Pancreas (tissue), 10 donors: ENCODE data around the gene SLC24A4. TPM values are rescaled to one million over a fixed set of nuclear protein-coding genes. Genes with fewer than 3 reads are reported as not detected.
A peak's percentile ranks its signal among the peaks of the same experiment; 100 is the strongest.

Source experiments
- ATAC-seq, 4 donors: fragments of 200-7000 bp; cut with Tn5 transposase; one replicate each; pipeline versions ENCODE4 v1.8.0 to v1.9.1; 2020; ENCODE audit warnings: mild to moderate bottlenecking in 4 of 4, moderate library complexity in 4 of 4
- DNase-seq, 6 donors: peaks; one replicate each; pipeline ENCODE4 v3.0.0-alpha.2; 2020
- FAIRE-seq: peaks from 2 replicates; lab custom pipeline; 2012; peaks lifted over from hg19 to GRCh38; lab: Jason Lieb, UNC
- H3K27ac ChIP-seq, 4 donors: fragments of 200-600 bp; sonication (generic); 1 replicate in 3 of 4; 2 replicates in 1 of 4; pipeline versions ENCODE4 v1.5.0 to v1.8.0; 2020
- H3K27me3 ChIP-seq, 4 donors: fragments of 200-600 bp; one replicate each; pipeline ENCODE4 v1.8.0; 2021
- H3K36me3 ChIP-seq, 3 donors: fragments of 200-600 bp; sonication (generic) in 1 of 3; one replicate each; pipeline versions ENCODE4 v1.5.0 to v1.8.0; 2020 to 2021
- H3K4me1 ChIP-seq, 3 donors: fragments of 200-600 bp; one replicate each; pipeline ENCODE4 v1.8.0; 2021
- H3K4me3 ChIP-seq, 4 donors: fragments of 200-600 bp; sonication (generic) in 2 of 4; one replicate each; pipeline versions ENCODE4 v1.5.0 to v1.8.0; 2020 to 2021
- H3K9me3 ChIP-seq, 4 donors: fragments of 200-600 bp; one replicate each; pipeline ENCODE4 v1.8.0; 2021
- WGBS, 2 donors: extraction: QIAGEN DNeasy Blood & Tissue Kit; methylation state at CpG; one replicate each; pipeline ENCODE4 v1.1.7; 2013; 5-methylcytosine and 5-hydroxymethylcytosine counted together
- intact Hi-C, 3 donors: fragments of 100-400 bp; cut with DNase I; formaldehyde crosslinking; loops; one replicate each; pipeline versions ENCODE4 v1.11.1 to v1.14.2; 2022
- polyA plus RNA-seq, 2 donors: library from polyadenylated mRNA; stranded (reverse); fragments of 200-250 nt; gene quantifications; one replicate each; pipeline ENCODE4 v1.2.3, GENCODE V29; 2013
- total RNA-seq, 6 donors: library from RNA; stranded (reverse); fragmentation: NEBNext Ultra II Directional in 4 of 6; extraction: Animal tissue kit (Norgen Biotek cat#: 25700) in 4 of 6; gene quantifications; one replicate each; pipeline versions ENCODE4 v1.2.1 to v1.2.4, GENCODE V29; 2021 to 2023
- TF ChIP-seq, protein P1 (sequence below), 4 donors: fragments of 200-600 bp; sonication (generic) in 3 of 4; IDR thresholded peaks; one replicate each; pipeline versions ENCODE4 v1.5.0 to v1.8.0; 2021; ENCODE audit warnings: antibody characterized with exemption in 4 of 4
- donor health status: healthy with polysubstance abuse.
- donor health status: DM: no; HTN: no; CAD: no; lungs with moderate emphysema.
- donor health status: DM: no; HTN: no; CAD: no.
- donor health status: control.
- donor health status: control.
- donor health status: Bipolar disorder and iron deficiency.
- donor health status: DM: yes; HTN: yes; CAD: no.
- donor health status: DM: no; HTN: no; CAD: no.
- donor health status: DM: no; HTN: no; CAD: no.
- donor health status: DM: yes; HTN: yes; CAD: no.

Gene SLC24A4
- total and polyA plus RNA-seq, 8 donors, result 0.04 to 0.14 (median 0.07) TPM

DNA sequence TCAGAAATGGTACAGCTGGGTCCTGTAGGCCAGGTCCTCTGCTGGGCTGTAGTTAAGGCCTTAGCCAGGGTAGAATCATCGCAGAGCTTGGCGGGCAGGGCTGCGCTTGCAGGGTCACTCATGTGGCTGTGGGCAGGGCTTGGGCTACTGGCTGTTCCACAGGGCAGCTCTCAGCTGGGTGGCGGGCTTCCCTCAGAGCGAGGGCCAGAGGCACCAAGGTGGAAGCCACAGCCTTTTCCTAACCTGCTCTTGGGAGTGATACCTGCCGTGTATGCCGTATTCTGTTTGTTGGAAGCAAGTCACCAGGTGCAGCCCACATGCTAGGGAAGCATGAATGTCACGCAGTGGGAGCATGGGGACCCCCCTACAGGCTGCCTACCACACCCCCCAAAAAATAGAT, 120.8 kb downstream of the SLC24A4 start:
- H3K27me3 ChIP-seq, result no peaks in the 10 kb centered on the region
- no peak for FAIRE-seq

DNA sequence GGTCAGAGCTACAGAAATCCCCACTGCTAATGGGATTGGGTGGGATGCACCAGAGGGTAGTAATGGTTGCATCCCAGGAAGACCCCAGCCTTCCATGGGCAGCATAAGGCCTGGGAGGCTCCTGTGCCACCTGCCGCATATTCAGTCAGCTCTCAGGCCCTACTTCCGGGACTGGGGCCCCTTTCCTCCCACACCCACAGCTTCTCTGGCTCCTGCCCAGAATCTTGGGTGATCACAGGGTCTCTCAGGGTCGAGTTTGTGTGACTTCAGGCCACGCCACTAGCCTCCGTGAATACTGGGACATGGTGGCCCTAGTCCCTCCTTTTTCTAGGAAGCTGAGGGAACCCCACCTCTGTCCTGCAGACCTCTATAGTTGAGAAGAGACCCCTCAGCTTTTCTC, 123.8 kb downstream of the SLC24A4 start:
- intact Hi-C loops, result no loop called here
- FAIRE-seq (no peak), ATAC-seq (no peak), DNase-seq (no peak)
- Histone ChIP-seq H3K27me3 (no peaks in the 10 kb centered on the region), H3K9me3 (no peaks in the 10 kb centered on the region), H3K4me1 (no peaks in the 10 kb centered on the region), H3K36me3 (no peaks in the 10 kb centered on the region), H3K27ac (no peak overlapping the region), H3K4me3 (no peak overlapping the region)
- 70 to 72% methylated on average over 5 of the region's 5 CpGs for WGBS, 2 donors
- TF ChIP-seq, protein P1, sequence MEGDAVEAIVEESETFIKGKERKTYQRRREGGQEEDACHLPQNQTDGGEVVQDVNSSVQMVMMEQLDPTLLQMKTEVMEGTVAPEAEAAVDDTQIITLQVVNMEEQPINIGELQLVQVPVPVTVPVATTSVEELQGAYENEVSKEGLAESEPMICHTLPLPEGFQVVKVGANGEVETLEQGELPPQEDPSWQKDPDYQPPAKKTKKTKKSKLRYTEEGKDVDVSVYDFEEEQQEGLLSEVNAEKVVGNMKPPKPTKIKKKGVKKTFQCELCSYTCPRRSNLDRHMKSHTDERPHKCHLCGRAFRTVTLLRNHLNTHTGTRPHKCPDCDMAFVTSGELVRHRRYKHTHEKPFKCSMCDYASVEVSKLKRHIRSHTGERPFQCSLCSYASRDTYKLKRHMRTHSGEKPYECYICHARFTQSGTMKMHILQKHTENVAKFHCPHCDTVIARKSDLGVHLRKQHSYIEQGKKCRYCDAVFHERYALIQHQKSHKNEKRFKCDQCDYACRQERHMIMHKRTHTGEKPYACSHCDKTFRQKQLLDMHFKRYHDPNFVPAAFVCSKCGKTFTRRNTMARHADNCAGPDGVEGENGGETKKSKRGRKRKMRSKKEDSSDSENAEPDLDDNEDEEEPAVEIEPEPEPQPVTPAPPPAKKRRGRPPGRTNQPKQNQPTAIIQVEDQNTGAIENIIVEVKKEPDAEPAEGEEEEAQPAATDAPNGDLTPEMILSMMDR (IDR thresholded peaks at IDR 0.05), result no peak

More for the DNA sequence above, 120.8 kb downstream of the SLC24A4 start:
- H3K9me3 ChIP-seq, result no peaks in the 10 kb centered on the region
- no peak for DNase-seq
- H3K36me3 ChIP-seq, result no peaks in the 10 kb centered on the region
- H3K4me3 ChIP-seq, result no peak overlapping the region
- 75 to 82% methylated on average over 8 of the region's 8 CpGs for WGBS, 2 donors
- H3K27ac ChIP-seq, result no peak overlapping the region
- ATAC-seq, result no peak
- intact Hi-C loops, result no loop called here
- TF ChIP-seq, protein P1 (IDR thresholded peaks at IDR 0.05), result no peak
- H3K4me1 ChIP-seq, result no peaks in the 10 kb centered on the region

DNA sequence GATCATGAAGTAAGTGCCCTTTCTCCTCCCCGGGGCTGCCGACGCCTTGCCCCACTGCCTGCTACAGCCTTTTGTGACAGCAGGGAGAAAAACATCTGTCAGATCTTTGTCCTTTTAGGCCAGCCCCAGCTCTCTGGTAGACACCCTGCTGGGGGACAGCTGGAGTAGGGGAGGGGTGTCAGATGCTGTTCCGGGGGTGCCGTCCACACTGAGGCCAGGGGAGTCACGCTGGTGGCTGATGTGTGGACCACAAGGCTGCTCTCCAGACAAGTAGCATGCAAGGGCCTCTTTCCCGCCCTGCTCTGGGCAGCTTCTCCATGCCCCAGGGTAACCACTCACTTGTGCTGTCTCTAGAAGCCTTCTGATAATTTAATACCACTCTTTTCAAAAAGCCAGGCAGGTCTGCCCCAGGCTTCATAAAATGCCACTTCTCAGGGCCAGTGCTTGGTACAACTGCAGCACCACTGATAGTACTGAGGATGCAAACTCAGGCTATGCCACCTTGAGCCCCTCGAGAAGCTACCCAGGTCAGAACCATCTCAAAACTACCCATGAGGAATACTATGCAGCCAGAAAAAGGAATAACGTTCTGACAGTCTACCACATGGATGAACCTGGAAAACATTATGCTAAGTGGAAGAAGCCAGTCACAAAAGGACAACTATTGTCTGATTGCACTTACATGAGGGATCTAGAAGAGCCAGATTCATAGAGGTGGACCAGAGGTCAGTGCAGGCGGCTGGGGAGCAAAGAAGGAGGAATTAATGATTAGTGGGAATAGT, 124.6 kb downstream of the SLC24A4 start:
- no peak for FAIRE-seq
- no peak overlapping the region for H3K4me3 ChIP-seq
- no peaks in the 10 kb centered on the region for H3K4me1 ChIP-seq
- intact Hi-C loops, result no loop called here
- DNase-seq, result peak in 1 of 6 donors; percentile 32
- H3K27me3 ChIP-seq, result no peaks in the 10 kb centered on the region
- ATAC-seq, result no peak
- WGBS, 2 donors, result 84 to 88% methylated on average over 10 of the region's 10 CpGs
- TF ChIP-seq, protein P1 (IDR thresholded peaks at IDR 0.05), result no peak
- no peak overlapping the region for H3K27ac ChIP-seq
- H3K9me3 ChIP-seq, result no peaks in the 10 kb centered on the region
- H3K36me3 ChIP-seq, result no peaks in the 10 kb centered on the region

DNA sequence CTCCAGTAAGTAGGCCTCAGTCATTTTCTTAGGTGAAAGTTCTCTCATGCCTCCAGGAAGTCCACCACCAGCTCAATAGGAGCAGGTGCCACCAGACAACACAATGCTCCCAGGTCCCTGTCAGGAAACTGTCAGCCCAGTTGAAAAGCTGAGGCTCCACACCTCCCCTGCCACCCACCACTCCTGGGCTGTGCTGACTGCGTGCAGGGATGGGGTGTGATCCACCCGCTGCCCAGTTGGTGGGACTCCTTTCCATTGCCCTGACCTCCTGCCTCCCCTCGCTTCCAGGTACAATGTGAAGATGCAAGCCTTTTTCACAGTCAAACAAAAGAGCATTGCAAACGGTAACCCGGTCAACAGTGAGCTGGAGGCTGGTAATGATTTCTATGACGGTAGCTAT, 125.8 kb downstream of the SLC24A4 start:
- no peaks in the 10 kb centered on the region for H3K27me3 ChIP-seq
- no peak for DNase-seq
- no peak overlapping the region for H3K27ac ChIP-seq
- 61 to 65% methylated on average over 6 of the region's 6 CpGs for WGBS, 2 donors
- intact Hi-C loops, result no loop called here
- no peak overlapping the region for H3K4me3 ChIP-seq
- FAIRE-seq, result no peak
- H3K4me1 ChIP-seq, result no peaks in the 10 kb centered on the region
- H3K36me3 ChIP-seq, result no peaks in the 10 kb centered on the region
- H3K9me3 ChIP-seq, result no peaks in the 10 kb centered on the region
- ATAC-seq, result no peak
- TF ChIP-seq, protein P1 (IDR thresholded peaks at IDR 0.05), result no peak
